B cell (primary cell): Measurements from ENCODE around the gene EFEMP1.

Experiments used
- CTCF ChIP-seq: fragments of 200-600 bp; IDR thresholded peaks from one replicate; pipeline ENCODE4 v1.8.0; 2022; ENCODE audit warnings: antibody characterized with exemption, mild to moderate bottlenecking
- EZH2 ChIP-seq: IDR thresholded peaks from 2 replicates; pipeline ENCODE4 v1.6.1; 2012; ENCODE audit warnings: borderline replicate concordance, low read depth, mild to moderate bottlenecking, moderate library complexity, low read length; ENCODE audit not compliant: insufficient read depth, poor library complexity, severe bottlenecking

GRCh38 chr2:55914786-55915185 lies 8.8 kb downstream of the EFEMP1 start:
- no peak for TF ChIP-seq CTCF
- no peak for TF ChIP-seq EZH2
